Head of caudate nucleus (tissue), 42 donors: ENCODE data around the gene NIN.

Source experiments
- DNase-seq, 42 donors: peaks; one replicate each; pipeline versions ENCODE4 v3.0.0 to v3.0.0-alpha.2; 2020 to 2021; ENCODE audit warnings: mixed read lengths in 7 of 42
- intact Hi-C: fragments of 100-400 bp; cut with DNase I; formaldehyde crosslinking; loops from one replicate; pipeline ENCODE4 v1.15.0; 2022

NIN gene, protein sequence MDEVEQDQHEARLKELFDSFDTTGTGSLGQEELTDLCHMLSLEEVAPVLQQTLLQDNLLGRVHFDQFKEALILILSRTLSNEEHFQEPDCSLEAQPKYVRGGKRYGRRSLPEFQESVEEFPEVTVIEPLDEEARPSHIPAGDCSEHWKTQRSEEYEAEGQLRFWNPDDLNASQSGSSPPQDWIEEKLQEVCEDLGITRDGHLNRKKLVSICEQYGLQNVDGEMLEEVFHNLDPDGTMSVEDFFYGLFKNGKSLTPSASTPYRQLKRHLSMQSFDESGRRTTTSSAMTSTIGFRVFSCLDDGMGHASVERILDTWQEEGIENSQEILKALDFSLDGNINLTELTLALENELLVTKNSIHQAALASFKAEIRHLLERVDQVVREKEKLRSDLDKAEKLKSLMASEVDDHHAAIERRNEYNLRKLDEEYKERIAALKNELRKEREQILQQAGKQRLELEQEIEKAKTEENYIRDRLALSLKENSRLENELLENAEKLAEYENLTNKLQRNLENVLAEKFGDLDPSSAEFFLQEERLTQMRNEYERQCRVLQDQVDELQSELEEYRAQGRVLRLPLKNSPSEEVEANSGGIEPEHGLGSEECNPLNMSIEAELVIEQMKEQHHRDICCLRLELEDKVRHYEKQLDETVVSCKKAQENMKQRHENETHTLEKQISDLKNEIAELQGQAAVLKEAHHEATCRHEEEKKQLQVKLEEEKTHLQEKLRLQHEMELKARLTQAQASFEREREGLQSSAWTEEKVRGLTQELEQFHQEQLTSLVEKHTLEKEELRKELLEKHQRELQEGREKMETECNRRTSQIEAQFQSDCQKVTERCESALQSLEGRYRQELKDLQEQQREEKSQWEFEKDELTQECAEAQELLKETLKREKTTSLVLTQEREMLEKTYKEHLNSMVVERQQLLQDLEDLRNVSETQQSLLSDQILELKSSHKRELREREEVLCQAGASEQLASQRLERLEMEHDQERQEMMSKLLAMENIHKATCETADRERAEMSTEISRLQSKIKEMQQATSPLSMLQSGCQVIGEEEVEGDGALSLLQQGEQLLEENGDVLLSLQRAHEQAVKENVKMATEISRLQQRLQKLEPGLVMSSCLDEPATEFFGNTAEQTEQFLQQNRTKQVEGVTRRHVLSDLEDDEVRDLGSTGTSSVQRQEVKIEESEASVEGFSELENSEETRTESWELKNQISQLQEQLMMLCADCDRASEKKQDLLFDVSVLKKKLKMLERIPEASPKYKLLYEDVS (N-terminal part only)

GRCh38 chr14:50830932-50831725 lies at the start of gene NIN:
Gene NIN, minus strand, starts transcription at chr14:50831162. Its CDS starts 9,106 bp downstream, at chr14:50822056.
- intact Hi-C loops: no loop called here
- peak; percentile 25 to 91 (median 80) for DNase-seq

DNA sequence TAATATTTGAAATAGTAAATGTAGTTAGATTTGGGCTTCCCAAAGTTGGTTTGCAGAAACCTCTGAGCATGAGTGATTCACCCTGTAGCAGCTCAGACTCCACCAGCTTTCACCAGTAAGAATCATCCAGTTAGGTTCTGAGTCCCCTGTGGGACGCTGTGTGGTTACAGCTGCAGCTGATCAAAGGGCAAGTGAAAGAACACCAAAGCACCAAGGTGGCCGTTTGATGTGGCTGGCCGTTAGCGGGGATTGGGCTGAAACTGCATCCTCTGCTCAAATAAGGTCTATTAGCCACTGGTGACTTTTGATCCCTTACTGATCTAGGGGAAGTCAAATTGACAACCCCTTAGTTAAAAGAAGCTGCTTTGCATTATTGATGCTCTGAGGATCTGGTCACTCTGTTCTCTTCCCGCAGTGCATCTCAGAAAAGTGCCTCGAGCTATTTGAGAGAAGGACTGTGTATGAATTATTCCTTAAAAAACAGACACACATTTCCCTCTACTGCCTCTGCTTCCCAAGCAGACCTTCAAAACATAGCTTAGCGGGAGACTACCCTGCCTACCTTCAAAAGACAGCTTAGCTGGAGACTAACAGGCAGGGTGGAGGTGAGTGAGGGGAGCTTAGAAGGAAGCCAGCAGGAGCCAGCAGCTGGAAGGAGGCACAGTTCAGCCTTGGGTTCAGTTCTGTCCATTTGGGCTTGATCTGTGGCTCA lies 44.6 kb upstream of the NIN start:
- peak in 6 of 42 donors; percentile 17 to 48 (median 35) for DNase-seq
- intact Hi-C loops: no loop called here

GRCh38 chr14:50874757-50875156 lies 43.8 kb upstream of the NIN start:
- DNase-seq: no peak
- intact Hi-C loops: no loop called here

DNA sequence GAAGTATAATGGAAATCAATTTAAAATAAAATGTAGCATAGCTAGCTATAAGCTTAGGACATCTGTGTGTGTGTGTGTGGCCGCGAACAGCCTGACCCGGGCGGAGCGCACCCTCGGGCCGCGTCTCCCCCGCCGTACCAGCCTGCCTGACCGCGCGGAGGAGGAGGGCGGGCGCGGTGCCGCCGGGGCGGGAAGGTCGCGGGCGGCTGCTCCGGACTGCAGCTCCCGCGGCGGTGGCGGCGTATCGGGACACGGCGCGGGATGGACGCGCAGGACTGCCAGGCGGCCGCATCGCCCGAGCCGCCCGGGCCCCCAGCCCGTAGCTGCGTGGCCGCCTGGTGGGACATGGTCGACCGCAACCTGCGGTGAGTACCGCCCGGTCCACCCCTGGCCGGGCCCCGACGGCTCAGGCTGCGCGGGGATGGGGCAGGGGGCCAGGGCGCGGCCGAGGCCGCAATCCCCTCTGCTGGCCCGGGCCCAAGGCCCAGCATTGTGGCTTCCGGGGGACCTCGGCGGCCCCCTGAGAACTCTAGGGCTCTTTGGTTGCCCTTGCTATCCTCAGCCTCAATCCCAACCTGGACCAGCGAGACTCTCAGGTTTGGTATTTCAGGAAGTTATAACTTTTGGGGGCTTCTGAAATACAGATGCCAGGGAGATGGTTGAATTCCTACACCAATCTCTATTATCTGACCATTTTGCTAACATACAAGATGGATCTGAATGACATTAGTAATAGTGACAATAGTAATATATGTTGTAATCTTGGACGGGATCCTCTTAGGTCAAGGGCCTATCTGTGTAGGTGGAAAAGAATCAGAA lies 41.2 kb upstream of the NIN start, which contains the start of gene ABHD12B:
Gene ABHD12B (plus strand): TSS at position 140 of the 819 bp plus-strand sequence. CDS start 122 bp downstream, at position 262.
- DNase-seq: peak in 25 of 42 donors; percentile 14 to 71 (median 42)
- intact Hi-C loops: no loop called here

- intact Hi-C loops: no loop called here
- DNase-seq: no peak
These were observed 40.3 kb upstream of the NIN start for GRCh38 chr14:50871228-50871627.

GRCh38 chr14:50865391-50866076 lies 34.6 kb upstream of the NIN start:
- DNase-seq: no peak
- intact Hi-C loops: loop anchor here (10.0 kb wide), 1 partner anchor 81 kb away; no protein-coding TSS in a partner anchor

DNA sequence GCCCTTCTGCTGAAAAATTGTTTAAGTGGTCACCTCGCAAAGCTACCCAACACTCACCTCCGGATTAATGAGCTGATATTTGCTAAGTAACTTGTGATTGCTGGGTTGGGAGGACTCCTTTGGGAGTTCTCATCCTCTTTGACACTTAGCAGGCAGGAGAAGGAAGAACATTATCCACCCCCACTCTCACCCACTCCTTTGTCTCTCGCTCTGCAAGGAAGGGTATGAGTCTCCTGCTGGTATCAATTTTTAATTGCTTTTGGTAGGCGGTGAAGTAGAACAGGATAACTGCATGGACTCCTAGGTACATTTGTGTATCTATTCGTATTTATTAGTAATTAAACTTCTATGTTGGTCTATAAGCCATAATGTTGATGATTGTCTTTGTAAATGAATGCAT lies 34.0 kb upstream of the NIN start:
- peak in 25 of 42 donors; percentile 11 to 84 (median 54) for DNase-seq
- intact Hi-C loops: loop anchor here (10.0 kb wide), 1 partner anchor 80 kb away; no protein-coding TSS in a partner anchor

DNA sequence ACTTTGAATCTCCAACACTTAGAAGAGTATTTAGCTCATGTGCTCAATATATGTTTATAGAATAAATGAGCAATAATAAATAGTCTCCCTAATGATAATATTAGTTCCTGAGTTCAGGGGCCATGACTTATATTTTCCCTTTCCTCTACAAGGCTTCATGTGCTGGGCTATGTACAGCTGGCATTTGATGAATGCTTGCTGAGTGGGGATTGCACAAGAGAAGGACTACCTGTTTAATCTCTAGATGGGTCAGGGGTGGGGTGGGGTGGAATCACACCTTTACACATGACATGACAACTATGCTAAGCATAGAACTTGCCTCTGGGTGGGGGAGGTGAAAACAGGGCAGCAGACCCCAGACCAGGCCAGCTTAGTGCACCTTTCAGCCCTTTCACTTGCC lies 33.3 kb upstream of the NIN start:
- intact Hi-C loops: loop anchor here (10.0 kb wide), 1 partner anchor 79 kb away; no protein-coding TSS in a partner anchor

DNA sequence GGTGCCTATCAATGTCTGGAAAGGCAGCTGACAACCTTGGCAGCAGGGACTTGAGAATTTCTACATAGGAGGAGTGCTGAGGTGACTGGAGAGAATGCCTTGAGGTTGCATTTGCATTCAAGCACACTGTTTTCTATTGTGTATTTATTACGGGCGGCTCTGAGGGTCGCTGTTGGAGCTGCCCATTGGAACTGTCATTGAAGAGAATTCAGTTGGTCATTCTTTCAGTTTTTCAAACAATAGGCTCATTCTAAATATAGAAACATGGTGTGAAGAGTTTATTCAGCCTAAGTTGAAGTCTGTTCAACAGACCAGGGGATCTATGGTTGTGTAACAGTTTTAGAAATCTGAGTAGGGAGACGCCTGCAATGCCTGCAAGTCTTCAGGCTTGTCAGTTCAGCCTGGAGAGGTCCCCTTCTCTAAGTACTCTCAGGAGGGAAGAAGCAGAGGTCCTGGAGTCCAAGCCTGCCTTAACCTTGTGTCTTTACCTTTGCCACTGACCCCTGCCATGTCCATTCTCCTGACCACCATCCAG lies 31.1 kb upstream of the NIN start:
- peak in 1 of 42 donors; percentile 41 for DNase-seq
- intact Hi-C loops: loop anchor here (10.0 kb wide), 1 partner anchor 77 kb away; no protein-coding TSS in a partner anchor

More for the DNA sequence above, 33.3 kb upstream of the NIN start:
- DNase-seq: no peak

DNA sequence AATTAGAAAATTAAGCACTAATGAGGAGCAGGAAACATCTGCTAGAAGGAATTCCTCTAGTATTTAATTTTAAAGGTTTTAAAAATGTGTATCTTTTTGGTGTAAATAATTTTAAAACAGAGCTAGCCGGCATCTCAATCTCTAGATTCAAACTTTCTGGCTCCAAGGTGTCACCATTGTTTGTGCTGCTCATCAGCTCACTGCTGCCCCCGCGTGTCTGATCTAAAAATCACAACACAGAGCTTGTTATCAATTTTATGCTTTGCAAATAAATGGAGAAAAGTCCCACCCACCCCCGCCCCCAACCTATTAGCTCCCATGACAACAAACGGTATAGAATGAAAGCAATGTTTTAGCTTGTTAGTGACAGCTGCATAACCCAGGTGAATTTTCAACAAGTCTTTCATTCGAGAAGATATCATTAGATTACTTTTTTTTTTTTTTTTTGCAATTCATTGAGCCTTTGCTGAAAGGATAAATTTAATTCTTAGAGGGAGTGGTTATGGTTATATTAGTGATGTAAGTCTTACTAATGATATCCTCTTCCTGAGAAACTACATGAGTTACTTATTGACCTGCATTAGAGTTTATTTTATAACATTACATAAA lies 29.6 kb upstream of the NIN start:
- intact Hi-C loops: loop anchor here (10.0 kb wide), 1 partner anchor 76 kb away; no protein-coding TSS in a partner anchor
- DNase-seq: peak; percentile 53 to 96 (median 89)

GRCh38 chr14:50859296-50859624 lies 28.3 kb upstream of the NIN start:
- DNase-seq: peak in 1 of 42 donors; percentile 8
- intact Hi-C loops: no loop called here

- intact Hi-C loops: no loop called here
- peak in 38 of 42 donors; percentile 20 to 91 (median 64) for DNase-seq
These were observed 25.7 kb upstream of the NIN start for GRCh38 chr14:50856660-50857059.

DNA sequence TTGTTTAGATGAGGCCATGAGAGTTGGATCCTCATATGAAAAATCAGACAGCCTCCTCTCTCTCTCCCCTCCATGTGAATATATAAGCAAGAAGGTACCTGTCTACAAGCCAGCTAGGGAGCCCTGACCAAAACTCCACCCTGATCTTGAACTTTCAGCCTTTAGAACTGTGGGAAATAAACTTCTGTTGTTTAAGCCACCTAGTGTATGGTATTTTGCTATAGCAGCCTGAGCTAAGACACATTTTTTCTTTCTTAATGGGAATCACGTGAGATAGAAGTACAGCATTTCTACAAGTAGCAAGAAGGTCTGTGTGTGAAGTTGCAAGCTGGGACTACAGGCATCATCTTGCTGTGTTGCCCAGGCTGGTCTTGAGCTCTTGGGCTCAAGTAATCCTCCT lies 24.6 kb upstream of the NIN start:
- intact Hi-C loops: no loop called here
- no peak for DNase-seq

- intact Hi-C loops: no loop called here
- no peak for DNase-seq
These were observed 23.6 kb upstream of the NIN start for GRCh38 chr14:50854521-50854920.

DNA sequence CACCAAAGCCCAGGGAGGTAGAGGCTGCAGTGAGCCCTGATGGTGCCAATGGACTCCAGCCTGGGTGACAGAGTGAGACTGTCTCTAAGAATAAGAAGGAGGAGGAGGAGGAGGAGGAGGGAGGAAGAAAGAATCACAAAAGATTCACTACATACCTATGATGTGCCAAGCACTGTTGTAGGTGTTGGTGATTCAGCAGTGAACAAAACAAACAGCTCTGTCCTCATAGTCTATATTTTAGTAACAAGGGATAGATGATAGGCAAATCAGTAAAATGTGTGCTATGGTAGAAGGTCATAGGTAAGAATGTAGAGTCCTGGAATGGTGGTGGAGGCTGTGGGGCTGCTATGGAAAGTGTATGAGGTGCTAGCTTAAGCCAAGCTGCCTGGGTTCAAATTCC lies 22.9 kb upstream of the NIN start:
- DNase-seq: no peak
- intact Hi-C loops: no loop called here
